Activated CD4-positive, alpha-beta memory T cell treated with anti-CD3 and anti-CD28 coated beads for 36 hours (primary cell): ENCODE measurements around the gene BORCS6. TPM values are rescaled to one million over a fixed set of nuclear protein-coding genes. Genes with fewer than 3 reads are reported as not detected.
A peak's percentile ranks its signal among the peaks of the same experiment; 100 is the strongest.
"Not testable (repeated sequence)": the region's sequence is repeated elsewhere in the genome, so short reads cannot be mapped to it uniquely, and the experiment has no call there.

Experiments used
- CTCF ChIA-PET: fragments of 350-600 bp; sonication (Branson Sonifier 250); formaldehyde crosslinking; loops from one replicate; lab custom pipeline; 2021; ENCODE audit warnings: antibody characterized with exemption, inconsistent platforms; lab: Charles Lee
- POLR2A ChIA-PET: fragments of 350-600 bp; sonication (Branson Sonifier 250); formaldehyde crosslinking; loops from one replicate; lab custom pipeline; 2021; ENCODE audit warnings: antibody characterized with exemption; lab: Charles Lee
- DNase-seq: peaks from one replicate; pipeline ENCODE4 v3.0.0-alpha.2; 2020
- H3K27ac Mint-ChIP-seq: one replicate; pipeline ENCODE4 v1.8.0; 2021; ENCODE audit warnings: mixed read lengths
- H3K27me3 Mint-ChIP-seq: one replicate; pipeline ENCODE4 v1.8.0; 2021; ENCODE audit warnings: mixed read lengths
- H3K36me3 Mint-ChIP-seq: one replicate; pipeline ENCODE4 v1.8.0; 2021; ENCODE audit warnings: mixed read lengths
- H3K4me1 Mint-ChIP-seq: one replicate; pipeline ENCODE4 v1.8.0; 2021; ENCODE audit warnings: low read depth, mixed read lengths
- H3K4me3 Mint-ChIP-seq: one replicate; pipeline ENCODE4 v1.8.0; 2021; ENCODE audit warnings: mild to moderate bottlenecking, mixed read lengths
- H3K9me3 Mint-ChIP-seq: one replicate; pipeline ENCODE4 v1.8.0; 2021; ENCODE audit warnings: mixed read lengths
- intact Hi-C: fragments of 100-400 bp; cut with micrococcal nuclease; formaldehyde crosslinking; loops from one replicate; pipeline ENCODE4 v1.15.1; 2023
- total RNA-seq, 2 experiments: library from RNA; stranded (reverse); gene quantifications; one replicate each; pipeline ENCODE4 v1.2.3, GENCODE V29; 2021

BORCS6 gene
- total RNA-seq, 2 experiments from 2014 or later: 7.9 to 8.3 TPM

GRCh38 chr17:8173056-8173870 is 16.7 kb downstream of the BORCS6 start:
- Mint-ChIP-seq H3K4me1 (peaks cover 40% of the 10 kb centered on the region), H3K27ac (peak overlapping the region; percentile 98), H3K27me3 (peaks cover 4% of the 10 kb centered on the region), H3K9me3 (no peaks in the 10 kb centered on the region), H3K4me3 (peak overlapping the region; percentile 77), H3K36me3 (peaks cover 8% of the 10 kb centered on the region)
- intact Hi-C loops: loop anchor here (1.0 to 5.0 kb wide), 7 partner anchors 9 to 74 kb away; no protein-coding TSS in a partner anchor
- POLR2A ChIA-PET: interaction anchor here (0.7 to 3.5 kb wide), 35 partner anchors 9 to 487 kb away, joined by 3 to 146 read pairs (median 6); partner anchors contain the start of genes AURKB, BORCS6, CTC1 and HES7
- peak; percentile 89 for DNase-seq
- CTCF ChIA-PET: interaction anchor here (1.0 to 1.3 kb wide), 7 partner anchors 9 to 486 kb away, joined by 3 to 10 read pairs (median 7); partner anchors contain the start of genes BORCS6, TP53 and VAMP2

DNA sequence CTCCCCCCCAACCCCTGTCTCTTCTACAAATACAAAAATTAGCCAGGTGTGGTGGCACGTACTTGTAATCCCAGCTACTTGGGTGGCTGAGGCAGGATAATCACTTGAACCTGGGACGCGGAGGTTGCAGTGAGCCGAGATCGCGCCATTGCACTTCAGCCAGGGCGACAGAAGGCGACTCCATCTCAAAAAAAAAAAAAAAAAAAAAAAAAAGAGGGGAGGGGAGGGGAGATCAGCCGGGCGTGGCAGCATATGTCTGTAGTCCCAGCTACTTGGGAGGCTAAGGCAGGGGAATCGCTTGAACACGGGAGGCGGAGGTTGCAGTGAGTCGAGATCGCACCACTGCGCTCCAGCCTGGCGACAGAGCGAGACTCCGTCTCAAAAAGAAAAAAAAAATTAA is 19.8 kb downstream of the BORCS6 start:
- ChIA-PET CTCF (interaction anchor here (0.6 to 0.8 kb wide), 2 partner anchors 12 to 153 kb away, joined by 3 read pairs; no protein-coding TSS in a partner anchor), POLR2A (interaction anchor here (0.8 kb wide), 1 partner anchor 14 kb away, joined by 4 read pairs; no protein-coding TSS in a partner anchor)
- H3K4me1 Mint-ChIP-seq: peaks cover 26% of the 10 kb centered on the region
- H3K36me3 Mint-ChIP-seq, H3K4me3 Mint-ChIP-seq, H3K27me3 Mint-ChIP-seq, H3K9me3 Mint-ChIP-seq, H3K27ac Mint-ChIP-seq, DNase-seq: not testable (repeated sequence)
- intact Hi-C loops: loop anchor here (5.0 kb wide), 1 partner anchor 52 kb away; no protein-coding TSS in a partner anchor

- H3K9me3 Mint-ChIP-seq: no peaks in the 10 kb centered on the region
- POLR2A ChIA-PET: interaction anchor here (1.0 kb wide), 1 partner anchor 80 kb away, joined by 3 read pairs; no protein-coding TSS in a partner anchor
These were observed 22.5 kb downstream of the BORCS6 start for GRCh38 chr17:8167526-8167925.

GRCh38 chr17:8166731-8167130 is 23.2 kb downstream of the BORCS6 start:
- DNase-seq: no peak
- ChIA-PET CTCF (interaction anchor here (1.3 to 2.0 kb wide), 2 partner anchors 8 to 46 kb away, joined by 4 to 9 read pairs; no protein-coding TSS in a partner anchor), POLR2A (no interaction called here)
- Mint-ChIP-seq H3K27ac (no peak overlapping the region), H3K36me3 (peaks cover 3% of the 10 kb centered on the region), H3K27me3 (no peaks in the 10 kb centered on the region), H3K4me1 (peaks cover 24% of the 10 kb centered on the region), H3K4me3 (no peak overlapping the region), H3K9me3 (no peaks in the 10 kb centered on the region)
- intact Hi-C loops: no loop called here

More at GRCh38 chr17:8167526-8167925, 22.5 kb downstream of the BORCS6 start:
- no peaks in the 10 kb centered on the region for H3K36me3 Mint-ChIP-seq
- H3K27me3 Mint-ChIP-seq: no peaks in the 10 kb centered on the region
- peaks cover 24% of the 10 kb centered on the region for H3K4me1 Mint-ChIP-seq
- H3K4me3 Mint-ChIP-seq: no peak overlapping the region
- H3K27ac Mint-ChIP-seq: no peak overlapping the region
- CTCF ChIA-PET: interaction anchor here (0.6 to 2.0 kb wide), 4 partner anchors 9 to 134 kb away, joined by 3 to 9 read pairs (median 4); no protein-coding TSS in a partner anchor
- intact Hi-C loops: no loop called here
- no peak for DNase-seq

- no peaks in the 10 kb centered on the region for H3K27me3 Mint-ChIP-seq
- DNase-seq: peak; percentile 40
These were observed 25.2 kb downstream of the BORCS6 start for GRCh38 chr17:8164815-8165131.

GRCh38 chr17:8163978-8164814 is 25.8 kb downstream of the BORCS6 start:
- H3K9me3 Mint-ChIP-seq: no peaks in the 10 kb centered on the region
- peaks cover 24% of the 10 kb centered on the region for H3K36me3 Mint-ChIP-seq
- H3K27ac Mint-ChIP-seq: peak overlapping the region; percentile 95
- H3K4me1 Mint-ChIP-seq: peaks cover 46% of the 10 kb centered on the region
- CTCF ChIA-PET: interaction anchor here (1.2 to 1.6 kb wide), 3 partner anchors 25 to 44 kb away, joined by 3 to 7 read pairs (median 5); no protein-coding TSS in a partner anchor
- DNase-seq: peak; percentile 92
- H3K4me3 Mint-ChIP-seq: peak overlapping the region; percentile 77
- POLR2A ChIA-PET: interaction anchor here (0.5 to 4.5 kb wide), 12 partner anchors 9 to 85 kb away, joined by 3 to 146 read pairs (median 4); partner anchors contain the start of genes AURKB, CTC1, PER1 and PFAS
- H3K27me3 Mint-ChIP-seq: no peaks in the 10 kb centered on the region
- intact Hi-C loops: loop anchor here (1.0 kb wide), 4 partner anchors 8 to 46 kb away; partner anchors contain the start of gene AURKB

More at GRCh38 chr17:8164815-8165131, 25.2 kb downstream of the BORCS6 start:
- CTCF ChIA-PET: interaction anchor here (1.2 to 1.6 kb wide), 3 partner anchors 25 to 45 kb away, joined by 3 to 7 read pairs (median 5); no protein-coding TSS in a partner anchor
- POLR2A ChIA-PET: interaction anchor here (1.0 to 4.5 kb wide), 9 partner anchors 8 to 83 kb away, joined by 3 to 146 read pairs (median 5); partner anchors contain the start of genes CTC1, PER1 and TMEM107
- Mint-ChIP-seq H3K4me1 (peaks cover 42% of the 10 kb centered on the region), H3K9me3 (no peaks in the 10 kb centered on the region), H3K27ac (peak overlapping the region; percentile 95), H3K4me3 (peak overlapping the region; percentile 77), H3K36me3 (peaks cover 20% of the 10 kb centered on the region)
- intact Hi-C loops: loop anchor here (1.0 kb wide), 4 partner anchors 8 to 46 kb away; partner anchors contain the start of gene AURKB

DNA sequence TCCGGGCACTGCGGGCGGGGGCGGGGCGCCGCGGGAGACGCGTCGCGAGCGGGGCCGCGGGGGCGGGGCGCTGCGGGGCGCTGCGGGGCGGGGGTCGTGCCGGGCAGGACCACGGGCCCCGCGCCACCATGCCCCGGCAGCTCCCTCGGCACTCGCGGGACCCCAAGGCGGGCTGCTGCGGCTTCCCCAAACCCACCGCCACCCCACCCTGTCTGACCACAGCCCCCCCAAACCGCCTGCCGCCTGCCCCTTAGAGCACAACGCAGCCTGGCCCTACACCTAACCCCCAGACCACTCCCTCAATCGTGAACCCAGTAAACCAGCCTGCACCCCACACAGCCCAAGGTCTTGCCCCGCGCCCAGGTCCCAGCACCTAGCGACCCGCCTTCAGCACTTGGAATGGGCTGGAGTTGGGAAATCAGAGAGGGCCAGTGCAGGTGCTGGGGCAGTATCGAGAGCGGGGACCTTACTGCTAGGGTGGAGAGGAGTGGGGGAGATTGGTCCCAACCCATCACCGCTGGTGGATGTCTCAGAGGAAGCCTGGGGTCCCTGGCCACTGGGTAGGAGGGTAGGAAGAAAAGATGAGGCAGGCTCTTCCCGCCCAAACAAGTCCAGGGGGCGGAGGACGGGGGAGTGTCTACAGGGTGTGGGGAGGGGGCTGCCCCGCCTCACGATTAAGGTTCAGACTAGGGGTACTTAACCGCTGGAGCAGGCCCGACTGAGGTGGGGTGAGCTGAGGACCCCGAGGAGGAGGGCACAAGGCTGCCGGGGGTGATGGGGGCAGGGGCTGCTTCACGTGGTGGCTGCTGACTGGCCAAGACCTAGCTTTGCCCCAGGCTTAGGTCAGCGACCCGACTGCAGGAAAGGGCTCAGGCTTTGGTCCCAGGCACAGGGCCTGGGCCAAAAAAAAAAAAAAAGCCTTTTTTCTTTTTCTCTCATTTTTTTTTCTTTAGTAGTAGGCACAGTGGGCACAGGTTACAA is 26.7 kb downstream of the BORCS6 start:
- CTCF ChIA-PET: interaction anchor here (1.2 to 2.2 kb wide), 4 partner anchors 10 to 43 kb away, joined by 3 to 8 read pairs (median 6); no protein-coding TSS in a partner anchor
- peaks cover 52% of the 10 kb centered on the region for H3K4me1 Mint-ChIP-seq
- intact Hi-C loops: no loop called here
- H3K27ac Mint-ChIP-seq: peak overlapping the region; percentile 95
- peak; percentile 46 for DNase-seq
- H3K9me3 Mint-ChIP-seq: no peaks in the 10 kb centered on the region
- POLR2A ChIA-PET: interaction anchor here (0.5 to 4.5 kb wide), 14 partner anchors 8 to 86 kb away, joined by 3 to 146 read pairs (median 4); partner anchors contain the start of genes AURKB, CTC1, PER1 and PFAS
- H3K4me3 Mint-ChIP-seq: peak overlapping the region; percentile 86
- H3K36me3 Mint-ChIP-seq: peaks cover 24% of the 10 kb centered on the region
- no peaks in the 10 kb centered on the region for H3K27me3 Mint-ChIP-seq

- CTCF ChIA-PET: interaction anchor here (1.6 to 2.2 kb wide), 2 partner anchors 11 to 59 kb away, joined by 3 to 8 read pairs; no protein-coding TSS in a partner anchor
- intact Hi-C loops: no loop called here
- H3K4me3 Mint-ChIP-seq: peak within 1 kb of the TSS; percentile 86
These were observed 27.6 kb downstream of the BORCS6 start, which contains the start of gene VAMP2 for GRCh38 chr17:8162233-8162996. Gene VAMP2 (minus strand): TSS chr17:8162948. CDS start chr17:8162879, 69 bp downstream.

More at GRCh38 chr17:8162233-8162996, 27.6 kb downstream of the BORCS6 start, which contains the start of gene VAMP2:
- H3K4me1 Mint-ChIP-seq: peaks cover 52% of the 10 kb centered on the region
- peaks cover 24% of the 10 kb centered on the region for H3K36me3 Mint-ChIP-seq
- H3K27ac Mint-ChIP-seq: peak within 1 kb of the TSS; percentile 95
- no peaks in the 10 kb centered on the region for H3K27me3 Mint-ChIP-seq
- peak; percentile 88 for DNase-seq
- no peaks in the 10 kb centered on the region for H3K9me3 Mint-ChIP-seq
- POLR2A ChIA-PET: interaction anchor here (0.6 to 4.5 kb wide), 2 partner anchors 9 to 11 kb away, joined by 3 to 146 read pairs; no protein-coding TSS in a partner anchor
